Fibroblast of the aortic adventitia (primary cell): ENCODE measurements around the gene PLXNA4. TPM values are rescaled to one million over a fixed set of nuclear protein-coding genes. Genes with fewer than 3 reads are reported as not detected.
A peak's percentile ranks its signal among the peaks of the same experiment; 100 is the strongest.

Experiments
- DNase-seq: peaks from one replicate; pipeline ENCODE4 v3.0.0-alpha.2; 2010; ENCODE audit warnings: low read depth
- H3K4me3 ChIP-seq: 2 replicates; pipeline ENCODE4 v1.5.1; 2011; ENCODE audit warnings: low read depth, mild to moderate bottlenecking, control low read depth, low read length, moderate library complexity
- total RNA-seq: library from RNA; depleted of rRNA; stranded (reverse); fragments of >200 nt; gene quantifications from 2 replicates; pipeline ENCODE4 v1.2.3, GENCODE V29; 2012; ENCODE audit warnings: low replicate concordance
- TF ChIP-seq, protein P1 (sequence below): IDR thresholded peaks from 2 replicates; pipeline ENCODE4 v1.5.1; 2011; ENCODE audit warnings: mild to moderate bottlenecking, low read length, control low read depth, inconsistent platforms; ENCODE audit not compliant: insufficient read depth

Gene PLXNA4
- total RNA-seq, 1 donor: 3.0 TPM

DNA sequence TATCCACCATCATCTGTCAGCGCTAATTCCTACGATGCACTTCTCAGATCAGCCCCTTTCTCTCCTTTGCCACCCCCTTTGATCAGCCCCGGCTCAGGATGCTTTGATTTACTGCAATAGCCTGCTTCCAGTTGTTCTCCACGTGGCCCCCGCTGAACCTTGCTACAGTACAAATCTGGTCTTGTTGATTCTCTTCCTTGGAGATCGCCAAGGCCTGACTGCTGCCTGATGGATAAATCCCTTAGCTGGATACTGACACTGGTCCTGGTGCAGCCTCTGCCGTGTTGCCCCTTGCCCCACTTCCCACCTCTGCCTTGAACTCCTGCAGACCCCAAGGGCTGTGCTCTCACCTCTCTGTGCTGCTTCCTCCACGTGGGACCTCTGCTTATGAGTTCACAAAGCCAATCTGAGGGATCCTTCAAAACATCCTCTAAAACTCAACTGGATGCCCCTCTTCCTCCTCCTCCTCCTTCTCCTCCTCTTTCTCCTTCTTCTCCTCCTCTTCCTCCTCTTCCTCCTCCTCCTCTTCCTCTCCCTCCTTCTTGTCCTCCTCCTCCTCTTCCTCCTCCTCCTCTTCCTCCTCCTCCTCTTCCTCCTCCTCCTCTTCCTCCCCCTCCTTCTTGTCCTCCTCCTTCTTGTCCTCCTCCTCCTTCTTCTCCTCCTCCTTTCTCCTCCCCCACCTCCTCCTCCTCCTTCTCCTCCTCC, 15.3 kb downstream of the PLXNA4 start:
- TF ChIP-seq, protein P1, sequence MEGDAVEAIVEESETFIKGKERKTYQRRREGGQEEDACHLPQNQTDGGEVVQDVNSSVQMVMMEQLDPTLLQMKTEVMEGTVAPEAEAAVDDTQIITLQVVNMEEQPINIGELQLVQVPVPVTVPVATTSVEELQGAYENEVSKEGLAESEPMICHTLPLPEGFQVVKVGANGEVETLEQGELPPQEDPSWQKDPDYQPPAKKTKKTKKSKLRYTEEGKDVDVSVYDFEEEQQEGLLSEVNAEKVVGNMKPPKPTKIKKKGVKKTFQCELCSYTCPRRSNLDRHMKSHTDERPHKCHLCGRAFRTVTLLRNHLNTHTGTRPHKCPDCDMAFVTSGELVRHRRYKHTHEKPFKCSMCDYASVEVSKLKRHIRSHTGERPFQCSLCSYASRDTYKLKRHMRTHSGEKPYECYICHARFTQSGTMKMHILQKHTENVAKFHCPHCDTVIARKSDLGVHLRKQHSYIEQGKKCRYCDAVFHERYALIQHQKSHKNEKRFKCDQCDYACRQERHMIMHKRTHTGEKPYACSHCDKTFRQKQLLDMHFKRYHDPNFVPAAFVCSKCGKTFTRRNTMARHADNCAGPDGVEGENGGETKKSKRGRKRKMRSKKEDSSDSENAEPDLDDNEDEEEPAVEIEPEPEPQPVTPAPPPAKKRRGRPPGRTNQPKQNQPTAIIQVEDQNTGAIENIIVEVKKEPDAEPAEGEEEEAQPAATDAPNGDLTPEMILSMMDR: no peak
- no peak for DNase-seq
- H3K4me3 ChIP-seq: no peak overlapping the region

DNA sequence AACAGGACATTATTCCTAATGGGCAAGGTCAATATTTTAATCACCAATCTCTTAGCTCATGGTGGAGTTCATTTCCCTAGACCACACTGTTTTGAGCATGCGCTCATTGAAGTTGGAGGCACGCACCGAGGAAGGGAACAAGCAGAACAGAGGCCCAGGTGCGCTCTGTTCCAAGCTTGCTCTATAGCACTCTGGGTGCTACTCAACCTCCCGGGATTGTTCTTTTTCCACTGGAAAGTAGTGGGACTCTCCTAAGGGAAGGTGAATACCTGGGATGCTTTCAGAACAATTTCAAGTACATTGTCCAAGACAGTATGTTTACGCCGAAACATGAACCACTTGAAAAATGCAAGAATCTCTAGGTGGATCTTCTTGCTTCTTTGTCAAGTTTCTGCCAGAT, 16.2 kb downstream of the PLXNA4 start:
- DNase-seq: no peak

DNA sequence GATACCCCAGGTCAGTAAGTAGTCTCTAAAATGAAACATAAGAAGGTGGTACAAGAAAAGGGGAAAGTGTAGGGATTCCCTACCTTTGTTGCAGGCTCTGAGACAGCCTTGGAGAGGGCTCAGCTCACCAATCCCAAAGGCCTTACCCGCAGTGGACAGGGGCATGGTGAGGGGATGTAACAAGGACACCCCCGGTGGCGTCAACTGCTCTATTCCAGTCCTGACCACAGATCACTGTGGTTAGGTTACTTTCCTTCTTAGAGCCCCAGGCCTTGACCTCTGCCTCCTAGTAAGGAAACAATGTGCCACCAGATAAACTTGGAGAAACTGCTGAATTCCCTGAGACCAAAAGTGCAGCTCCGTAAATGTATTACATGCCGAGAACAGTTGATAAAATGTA, 17.5 kb downstream of the PLXNA4 start:
- no peak overlapping the region for H3K4me3 ChIP-seq
- TF ChIP-seq, protein P1: no peak
- DNase-seq: no peak

More for the DNA sequence above, 16.2 kb downstream of the PLXNA4 start:
- TF ChIP-seq, protein P1: no peak
- no peak overlapping the region for H3K4me3 ChIP-seq

DNA sequence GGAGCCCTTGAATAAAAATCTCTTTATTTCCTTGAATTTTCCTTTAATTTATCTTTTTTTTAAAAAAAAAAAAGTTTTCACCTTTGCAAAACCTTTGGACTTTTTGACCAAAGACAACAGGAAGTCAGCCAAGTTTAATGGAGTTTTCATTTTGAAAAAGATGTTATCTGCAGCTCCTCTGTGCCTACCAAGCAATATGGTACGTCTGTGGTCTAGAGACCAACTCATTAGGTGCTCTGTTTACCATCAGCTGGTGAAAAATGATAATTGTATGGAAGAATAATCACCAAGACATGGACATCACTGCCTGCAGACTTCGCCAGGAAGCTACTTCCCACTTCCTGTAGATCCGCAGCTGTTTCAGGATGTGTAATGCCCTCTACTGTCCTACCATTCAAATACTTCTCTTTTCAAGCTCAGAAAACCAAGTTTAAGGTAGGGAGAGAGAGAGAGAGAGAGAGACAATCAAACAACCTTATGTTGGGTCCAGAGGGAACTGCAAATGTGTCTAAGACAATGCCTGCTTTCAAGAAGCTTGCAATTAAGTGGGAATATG, 18.7 kb downstream of the PLXNA4 start:
- peak; percentile 46 for DNase-seq
- TF ChIP-seq, protein P1: no peak
- H3K4me3 ChIP-seq: no peak overlapping the region

- no peak for DNase-seq
- no peak overlapping the region for H3K4me3 ChIP-seq
- TF ChIP-seq, protein P1: no peak
Observed at GRCh38 chr7:132554446-132554845, 21.8 kb downstream of the PLXNA4 start.

DNA sequence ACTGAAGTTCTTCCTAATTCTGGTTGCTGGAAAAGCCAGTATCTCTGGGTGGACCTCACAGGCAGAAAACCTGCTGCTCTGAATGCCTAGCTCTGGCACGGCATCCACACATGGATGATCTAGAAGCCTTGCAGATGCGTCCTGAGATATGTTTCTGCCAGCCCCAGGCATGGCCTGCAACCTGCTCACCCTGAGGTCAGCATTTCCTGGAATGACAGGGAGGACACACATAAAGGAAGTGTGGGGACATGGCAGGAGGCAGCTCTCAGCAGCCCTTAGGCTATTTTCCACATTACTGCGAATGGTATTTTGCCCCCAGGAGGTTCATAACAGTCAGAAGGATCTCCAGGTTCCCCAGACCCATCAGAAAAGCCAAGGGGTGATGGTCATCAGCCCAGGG, 23.2 kb downstream of the PLXNA4 start:
- H3K4me3 ChIP-seq: no peak overlapping the region
- DNase-seq: no peak
- TF ChIP-seq, protein P1: no peak
